GM18505 (cell line): ENCODE results near the gene SVIL.
"Not testable (repeated sequence)": the region's sequence is repeated elsewhere in the genome, so short reads cannot be mapped to it uniquely, and the experiment has no call there.

Source experiments
- ATAC-seq: cut with Tn5 transposase; IDR thresholded peaks from one replicate; pipeline ENCODE4 v1.9.1; 2021; ENCODE audit not compliant: unreplicated experiment
- POLR2A ChIP-seq: IDR thresholded peaks from 4 replicates; pipeline ENCODE4 v1.6.1; 2011; ENCODE audit warnings: borderline replicate concordance; ENCODE audit not compliant: insufficient read depth, insufficient read length; ENCODE audit errors: extremely low read depth

SVIL gene

DNA sequence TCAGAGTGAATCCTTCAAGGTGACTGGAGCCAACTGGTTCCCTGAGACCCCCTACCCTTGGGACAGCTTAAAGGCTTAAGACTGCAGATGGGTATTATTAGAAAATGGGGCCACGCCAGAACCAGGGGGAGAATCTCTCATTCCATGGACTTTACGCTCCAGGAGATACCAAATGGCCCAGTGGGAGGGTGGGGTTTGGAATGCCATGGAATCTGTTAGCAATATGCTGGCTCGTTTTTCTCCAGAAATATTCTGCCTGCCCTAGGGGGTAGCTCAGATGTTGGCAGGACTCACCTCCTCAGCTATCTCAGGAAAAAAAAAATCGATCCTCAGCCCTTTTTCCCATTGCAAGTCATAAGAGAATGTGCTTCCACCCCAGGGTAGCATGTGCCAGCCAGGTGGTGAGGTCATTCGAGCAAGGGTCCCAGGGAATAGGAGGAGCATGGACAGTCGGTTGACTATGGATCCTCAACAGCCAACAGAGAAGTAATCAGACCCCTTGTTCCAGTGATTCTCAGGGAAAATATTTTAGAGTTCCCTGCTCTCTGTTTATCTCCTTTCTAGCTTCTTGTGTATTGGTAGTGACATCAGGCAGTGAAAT lies 22.9 kb downstream of the SVIL start:
- no peak for TF ChIP-seq POLR2A
- ATAC-seq, result no peak

- TF ChIP-seq POLR2A, result no peak
- no peak for ATAC-seq
These were observed 23.7 kb downstream of the SVIL start for GRCh38 chr10:29610876-29611647.

GRCh38 chr10:29610331-29610730 lies 24.4 kb downstream of the SVIL start:
- not testable (repeated sequence) for ATAC-seq

GRCh38 chr10:29609696-29610095 lies 25.1 kb downstream of the SVIL start:
- ATAC-seq, result no peak
- TF ChIP-seq POLR2A, result no peak

DNA sequence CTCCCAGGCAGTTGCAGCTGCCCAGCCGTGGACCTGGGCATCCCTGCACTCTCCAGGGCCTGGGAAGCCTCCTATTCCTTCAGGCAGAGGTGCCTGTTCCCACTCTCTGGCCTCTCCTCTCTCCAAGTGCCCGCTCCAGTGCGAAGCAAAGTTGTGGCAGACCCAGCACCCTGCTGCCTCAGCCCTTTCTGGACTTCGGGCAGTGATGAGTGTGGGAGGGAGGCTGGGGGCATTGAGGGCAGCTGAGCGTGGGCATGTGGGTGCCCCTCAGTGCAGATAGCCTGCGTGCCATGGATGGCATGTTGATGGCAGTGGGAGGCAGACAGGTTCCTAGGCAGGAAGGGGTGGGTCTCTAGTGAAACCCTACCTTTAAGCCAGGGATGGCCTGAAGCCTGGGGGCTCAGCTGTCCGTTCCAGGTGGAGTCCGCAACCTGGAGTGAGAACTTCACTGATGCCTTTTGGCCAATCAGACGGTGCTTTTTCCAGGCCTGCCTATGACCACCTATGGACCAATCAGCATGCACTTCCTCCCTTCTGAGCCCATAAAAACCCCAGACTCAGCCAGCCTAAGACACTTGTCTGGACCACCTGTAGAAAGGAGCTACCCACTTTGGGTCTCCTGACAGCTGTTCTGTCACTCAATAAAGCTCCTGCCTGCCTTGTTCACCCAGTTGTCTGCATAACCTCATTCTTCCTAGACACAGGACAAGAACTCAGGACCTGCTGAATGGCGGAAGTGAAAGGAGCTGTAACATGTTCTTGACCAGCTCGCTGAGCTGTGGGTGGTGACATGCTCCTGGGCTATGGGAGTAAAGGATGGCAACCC lies 26.1 kb downstream of the SVIL start:
- ATAC-seq, result no peak
- TF ChIP-seq POLR2A, result no peak

DNA sequence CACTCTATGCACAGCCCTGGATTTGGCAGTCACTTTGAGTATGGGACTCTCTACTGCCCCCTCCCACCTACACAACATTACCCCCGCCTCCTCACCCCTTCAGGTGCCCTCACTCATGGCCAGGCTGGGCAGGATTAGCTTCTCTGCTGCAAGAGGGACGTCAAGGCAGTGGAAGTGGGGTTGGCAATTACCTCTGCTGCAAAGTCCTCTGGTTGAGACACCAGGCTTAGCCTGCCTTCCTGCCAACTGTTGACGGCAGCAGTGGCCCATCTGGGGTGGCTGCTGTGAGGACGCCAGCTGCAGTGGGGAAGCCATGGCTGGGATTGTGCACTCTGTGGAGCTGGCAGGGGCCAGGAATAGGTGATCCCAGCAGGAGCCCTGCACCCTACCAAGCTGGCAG lies 26.7 kb downstream of the SVIL start:
- no peak for ATAC-seq
- no peak for TF ChIP-seq POLR2A

GRCh38 chr10:29607576-29607975 lies 27.2 kb downstream of the SVIL start:
- no peak for TF ChIP-seq POLR2A

GRCh38 chr10:29606693-29607092 lies 28.1 kb downstream of the SVIL start:
- not testable (repeated sequence) for ATAC-seq

More at GRCh38 chr10:29607576-29607975, 27.2 kb downstream of the SVIL start:
- no peak for ATAC-seq

DNA sequence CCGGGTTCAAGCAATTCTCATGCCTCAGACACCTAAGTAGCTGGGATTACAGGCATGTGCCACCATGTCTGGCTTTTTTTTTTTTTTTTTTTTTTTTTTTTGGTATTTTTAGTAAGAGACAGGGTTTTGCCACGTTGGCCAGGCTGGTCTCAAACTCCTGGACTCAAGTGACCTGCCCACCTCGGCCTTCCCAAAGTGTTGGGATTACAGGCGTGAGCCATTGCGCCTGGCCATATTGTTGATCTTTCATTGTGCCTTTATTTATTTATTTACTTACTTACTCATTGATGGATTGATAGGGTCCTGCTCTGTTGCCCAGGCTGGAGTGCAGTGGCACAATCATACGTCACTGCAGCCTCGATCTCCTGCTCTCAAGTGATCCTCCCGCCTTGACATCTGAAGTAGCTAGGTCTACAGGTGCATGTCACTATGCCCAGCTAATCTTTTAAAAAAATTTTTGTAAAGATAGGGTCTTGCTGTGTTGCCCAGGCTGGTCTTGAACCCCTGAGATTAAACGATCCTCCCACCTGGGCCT lies 30.4 kb downstream of the SVIL start:
- no peak for TF ChIP-seq POLR2A
- no peak for ATAC-seq

- TF ChIP-seq POLR2A, result no peak
- no peak for ATAC-seq
These were observed 31.4 kb downstream of the SVIL start for GRCh38 chr10:29603223-29603896.

DNA sequence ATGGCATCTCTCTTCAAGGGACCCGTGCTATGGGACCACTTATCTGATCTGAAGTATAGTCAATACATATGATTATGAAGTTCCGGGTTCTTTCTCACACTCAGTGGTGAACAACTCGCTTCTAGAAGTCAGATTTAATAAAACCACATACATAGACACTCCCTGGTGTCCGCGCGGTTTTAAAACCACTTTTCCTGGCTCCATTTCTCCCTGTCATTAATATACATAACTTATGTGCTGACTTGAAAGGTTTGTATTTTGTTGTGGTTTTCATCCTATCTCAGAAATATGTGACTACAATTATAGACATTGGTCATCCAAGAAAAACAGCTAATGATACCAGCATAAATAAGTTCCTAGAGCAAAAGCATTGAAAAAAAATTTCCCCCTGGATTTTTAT lies 34.0 kb downstream of the SVIL start:
- no peak for ATAC-seq
- TF ChIP-seq POLR2A, result no peak

DNA sequence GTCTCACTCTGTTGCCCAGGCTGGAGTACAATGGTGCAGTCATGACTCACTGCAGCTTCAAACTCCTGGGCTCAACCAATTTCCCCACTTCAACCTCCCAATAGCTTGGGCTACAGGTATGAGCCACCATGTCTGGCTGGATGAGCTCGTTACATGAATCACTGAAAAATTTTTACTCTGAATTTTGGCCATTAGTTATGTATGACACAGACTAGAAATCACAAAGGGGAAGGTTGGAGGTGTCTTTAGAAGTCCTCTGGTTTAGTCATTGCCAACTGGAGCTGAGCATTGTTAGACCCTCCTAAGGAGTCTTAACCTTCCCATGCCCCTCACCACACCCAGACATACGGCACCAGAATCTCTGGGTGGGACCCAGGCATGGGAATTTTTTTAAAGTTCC lies 34.7 kb downstream of the SVIL start:
- TF ChIP-seq POLR2A, result no peak
- ATAC-seq, result no peak

GRCh38 chr10:29598851-29599311 lies 35.9 kb downstream of the SVIL start:
- TF ChIP-seq POLR2A, result no peak

More at GRCh38 chr10:29598851-29599311, 35.9 kb downstream of the SVIL start:
- ATAC-seq, result no peak
